HEK293 (cell line): ENCODE results near the gene IL1RAPL1.

ENCODE experiments used
- CTCF ChIA-PET: fragments of 350-600 bp; formaldehyde crosslinking; extraction: SDS; loops from one replicate; lab custom pipeline; 2021; ENCODE audit warnings: antibody characterized with exemption; lab: Yijun Ruan, JAX
- POLR2A ChIA-PET: fragments of 300-600 bp; formaldehyde crosslinking; extraction: SDS; loops from one replicate; lab custom pipeline; 2020; ENCODE audit warnings: antibody characterized with exemption, inconsistent platforms; lab: Yijun Ruan, JAX
- H3K27ac ChIP-seq: fragments of 200-500 bp; sonication (Bioruptor generic); 2 replicates; pipeline ENCODE4 v1.5.1; 2014; ENCODE audit warnings: low read depth, low read length, control low read depth, inconsistent platforms; ENCODE audit errors: extremely low read depth
- H3K36me3 ChIP-seq, 2 experiments: fragments of 200-500 bp in 1 of 2; sonication (Bioruptor generic) in 1 of 2; 1 replicate in 1 of 2; 2 replicates in 1 of 2; pipeline ENCODE4 v1.5.1; 2014 to 2017; ENCODE audit warnings: inconsistent platforms in 2 of 2, low read length in 2 of 2; ENCODE audit not compliant: control insufficient read depth in 2 of 2, insufficient read depth in 1 of 2
- H3K4me1 ChIP-seq: fragments of 200-500 bp; sonication (Bioruptor generic); 2 replicates; pipeline ENCODE4 v1.5.1; 2014; ENCODE audit warnings: mild to moderate bottlenecking, low read length, inconsistent platforms; ENCODE audit not compliant: control insufficient read depth, insufficient read depth
- H3K4me3 ChIP-seq: 2 replicates; pipeline ENCODE4 v1.5.1; 2011; ENCODE audit warnings: low read depth, mild to moderate bottlenecking, control low read depth, low read length, moderate library complexity
- H3K9me3 ChIP-seq: fragments of 200-500 bp; sonication (Bioruptor generic); 2 replicates; pipeline ENCODE4 v1.5.1; 2014; ENCODE audit warnings: low read depth, low read length, inconsistent platforms; ENCODE audit not compliant: control insufficient read depth, insufficient read depth
- GLI4 ChIP-seq: fragments of 450-650 bp; formaldehyde crosslinking; IDR thresholded peaks from 2 replicates; pipeline ENCODE4 v1.5.1; 2016; ENCODE audit warnings: missing biosample characterization, missing genetic modification characterization
- GLIS2 ChIP-seq: fragments of 450-650 bp; formaldehyde crosslinking; IDR thresholded peaks from 2 replicates; pipeline ENCODE4 v1.5.1; 2016; ENCODE audit warnings: missing biosample characterization, missing genetic modification characterization
- HOXC10 ChIP-seq: sonication (generic); formaldehyde crosslinking; IDR thresholded peaks from 2 replicates; pipeline ENCODE4 v1.8.1; 2023; ENCODE audit warnings: mild to moderate bottlenecking, missing genetic modification reagents
- HOXD13 ChIP-seq: sonication (generic); formaldehyde crosslinking; IDR thresholded peaks from 2 replicates; pipeline ENCODE4 v1.8.0; 2022; ENCODE audit warnings: missing genetic modification reagents, borderline replicate concordance
- IKZF3 ChIP-seq: fragments of 450-650 bp; IDR thresholded peaks from 2 replicates; pipeline ENCODE4 v1.5.0; 2018; ENCODE audit warnings: missing biosample characterization, mild to moderate bottlenecking, missing genetic modification characterization, moderate library complexity
- RBAK ChIP-seq: fragments of 450-650 bp; formaldehyde crosslinking; IDR thresholded peaks from 2 replicates; pipeline ENCODE4 v1.5.1; 2016; ENCODE audit warnings: missing biosample characterization, missing genetic modification characterization
- SP7 ChIP-seq: fragments of 450-650 bp; formaldehyde crosslinking; IDR thresholded peaks from 2 replicates; pipeline ENCODE4 v1.5.1; 2016; ENCODE audit warnings: missing biosample characterization, missing genetic modification characterization
- ZBTB1 ChIP-seq: fragments of 450-650 bp; formaldehyde crosslinking; IDR thresholded peaks from 2 replicates; pipeline ENCODE4 v1.5.1; 2016; ENCODE audit warnings: missing biosample characterization, missing genetic modification characterization
- ZFHX2 ChIP-seq: fragments of 450-650 bp; formaldehyde crosslinking; conservative IDR thresholded peaks from 2 replicates; pipeline ENCODE4 v1.5.1; 2016; ENCODE audit warnings: missing biosample characterization, missing genetic modification characterization
- ZNF2 ChIP-seq: fragments of 450-650 bp; formaldehyde crosslinking; IDR thresholded peaks from 2 replicates; pipeline ENCODE4 v1.5.1; 2016; ENCODE audit warnings: missing biosample characterization, missing genetic modification characterization
- ZNF211 ChIP-seq: fragments of 450-650 bp; formaldehyde crosslinking; IDR thresholded peaks from 2 replicates; pipeline ENCODE4 v1.5.1; 2016; ENCODE audit warnings: low read depth, missing biosample characterization, missing genetic modification characterization
- ZNF248 ChIP-seq: fragments of 450-650 bp; formaldehyde crosslinking; IDR thresholded peaks from 2 replicates; pipeline ENCODE4 v1.5.1; 2017; ENCODE audit warnings: missing biosample characterization, missing genetic modification characterization
- ZNF292 ChIP-seq: fragments of 450-650 bp; formaldehyde crosslinking; IDR thresholded peaks from 2 replicates; pipeline ENCODE4 v1.5.1; 2016; ENCODE audit warnings: low read depth, missing biosample characterization, missing genetic modification characterization, borderline replicate concordance
- ZNF404 ChIP-seq: fragments of 450-650 bp; formaldehyde crosslinking; IDR thresholded peaks from 2 replicates; pipeline ENCODE4 v1.5.1; 2017; ENCODE audit warnings: missing biosample characterization, missing genetic modification characterization
- ZNF510 ChIP-seq: fragments of 450-650 bp; formaldehyde crosslinking; IDR thresholded peaks from 2 replicates; pipeline ENCODE4 v1.5.1; 2018; ENCODE audit warnings: mild to moderate bottlenecking, missing genetic modification characterization, missing biosample characterization; ENCODE audit not compliant: insufficient replicate concordance
- ZNF530 ChIP-seq: fragments of 450-650 bp; formaldehyde crosslinking; IDR thresholded peaks from 2 replicates; pipeline ENCODE4 v1.5.1; 2016; ENCODE audit warnings: low read depth, missing biosample characterization, missing genetic modification characterization
- ZNF549 ChIP-seq: fragments of 450-650 bp; IDR thresholded peaks from 2 replicates; pipeline ENCODE4 v1.5.1; 2018; ENCODE audit warnings: missing biosample characterization, missing genetic modification characterization, mild to moderate bottlenecking, inconsistent platforms, moderate library complexity
- ZNF585B ChIP-seq: fragments of 450-650 bp; formaldehyde crosslinking; IDR thresholded peaks from 2 replicates; pipeline ENCODE4 v1.5.1; 2016; ENCODE audit warnings: missing biosample characterization, missing genetic modification characterization
- TF ChIP-seq, protein P1 (sequence below): fragments of 450-650 bp; formaldehyde crosslinking; IDR thresholded peaks from 2 replicates; pipeline ENCODE4 v1.5.1; 2016; ENCODE audit warnings: missing biosample characterization, missing genetic modification characterization
- TF ChIP-seq, protein P2 (sequence below): fragments of 450-650 bp; formaldehyde crosslinking; IDR thresholded peaks from 2 replicates; pipeline ENCODE4 v1.5.1; 2016; ENCODE audit warnings: missing biosample characterization, missing genetic modification characterization
- TF ChIP-seq, protein P3 (sequence below): fragments of 450-650 bp; formaldehyde crosslinking; IDR thresholded peaks from 2 replicates; pipeline ENCODE4 v1.5.1; 2016; ENCODE audit warnings: missing biosample characterization, missing genetic modification characterization
- TF ChIP-seq, protein P4 (sequence below): fragments of 450-650 bp; formaldehyde crosslinking; IDR thresholded peaks from 2 replicates; pipeline ENCODE4 v1.5.1; 2016; ENCODE audit warnings: missing biosample characterization, missing genetic modification characterization
- TF ChIP-seq, protein P5 (sequence below): fragments of 450-650 bp; formaldehyde crosslinking; IDR thresholded peaks from 2 replicates; pipeline ENCODE4 v1.5.1; 2016; ENCODE audit warnings: missing biosample characterization, missing genetic modification characterization
- TF ChIP-seq, protein P6 (sequence below): fragments of 450-650 bp; formaldehyde crosslinking; IDR thresholded peaks from 2 replicates; pipeline ENCODE4 v1.5.1; 2016; ENCODE audit warnings: missing biosample characterization, missing genetic modification characterization

IL1RAPL1 gene

DNA sequence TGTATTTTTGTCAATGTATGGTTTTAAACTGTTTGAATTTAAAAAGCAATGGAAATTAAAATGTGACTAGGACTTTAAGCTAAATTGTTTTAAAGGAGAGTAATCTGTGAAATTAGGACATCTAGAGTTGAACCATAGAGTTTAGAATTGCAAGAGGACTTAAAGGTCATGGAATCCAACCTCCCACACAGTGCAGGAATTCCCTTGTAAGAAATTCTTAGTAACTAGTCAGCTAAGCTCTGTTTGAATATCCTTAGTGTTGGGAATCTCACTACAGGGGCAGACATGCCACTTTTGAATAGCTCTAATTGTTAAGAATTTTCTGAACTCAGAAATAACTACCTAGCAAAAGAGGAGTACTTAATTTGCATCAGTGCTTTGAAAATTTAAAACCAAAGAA, 292.9 kb downstream of the IL1RAPL1 start:
- ChIA-PET CTCF (interaction anchor here (0.6 kb wide), 1 partner anchor 158 kb away, joined by 3 read pairs; no protein-coding TSS in a partner anchor), POLR2A (no interaction called here)
- TF ChIP-seq ZNF585B, result no peak
- TF ChIP-seq ZNF248 (tag by site-specific recombination), result no peak
- TF ChIP-seq ZBTB1 (tag by site-specific recombination), result no peak
- no peak for TF ChIP-seq SP7 (tag by site-specific recombination)
- no peak for TF ChIP-seq ZNF2 (tag by site-specific recombination)
- TF ChIP-seq, protein P1, sequence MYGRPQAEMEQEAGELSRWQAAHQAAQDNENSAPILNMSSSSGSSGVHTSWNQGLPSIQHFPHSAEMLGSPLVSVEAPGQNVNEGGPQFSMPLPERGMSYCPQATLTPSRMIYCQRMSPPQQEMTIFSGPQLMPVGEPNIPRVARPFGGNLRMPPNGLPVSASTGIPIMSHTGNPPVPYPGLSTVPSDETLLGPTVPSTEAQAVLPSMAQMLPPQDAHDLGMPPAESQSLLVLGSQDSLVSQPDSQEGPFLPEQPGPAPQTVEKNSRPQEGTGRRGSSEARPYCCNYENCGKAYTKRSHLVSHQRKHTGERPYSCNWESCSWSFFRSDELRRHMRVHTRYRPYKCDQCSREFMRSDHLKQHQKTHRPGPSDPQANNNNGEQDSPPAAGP (tag by site-specific recombination), result no peak
- TF ChIP-seq GLIS2, result no peak
- TF ChIP-seq HOXC10 (CRISPR knock-in tag), result no peak
- Histone ChIP-seq H3K27ac (no peak overlapping the region), H3K9me3 (no peaks in the 10 kb centered on the region), H3K4me1 (no peaks in the 10 kb centered on the region), H3K36me3 (no peaks in the 10 kb centered on the region), H3K4me3 (no peak overlapping the region)

DNA sequence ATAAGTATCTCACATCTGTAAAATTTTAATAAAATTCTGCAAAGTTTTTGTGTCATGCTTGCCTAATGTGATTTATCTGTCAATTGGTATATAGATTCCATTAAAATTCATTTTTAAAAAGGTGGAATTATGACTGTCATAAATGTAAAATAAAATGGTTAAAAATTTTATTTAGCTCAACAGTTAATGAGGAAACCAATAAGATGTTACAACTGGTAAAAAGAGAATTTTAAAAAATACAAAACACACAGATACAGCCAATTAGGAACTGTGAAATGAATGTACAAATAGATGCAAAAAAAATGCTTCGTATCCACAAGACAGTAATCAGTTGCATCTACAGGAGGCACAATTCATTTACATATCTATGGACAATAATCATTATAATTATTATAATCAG, 297.6 kb downstream of the IL1RAPL1 start:
- no peak for TF ChIP-seq ZNF211 (tag by site-specific recombination)
- peak; percentile 98 for TF ChIP-seq ZNF510 (tag by site-specific recombination)
- H3K9me3 ChIP-seq, result no peaks in the 10 kb centered on the region
- no peak overlapping the region for H3K4me3 ChIP-seq
- no peak overlapping the region for H3K27ac ChIP-seq
- POLR2A ChIA-PET, result no interaction called here
- CTCF ChIA-PET, result no interaction called here
- no peaks in the 10 kb centered on the region for H3K4me1 ChIP-seq
- H3K36me3 ChIP-seq, result no peaks in the 10 kb centered on the region

DNA sequence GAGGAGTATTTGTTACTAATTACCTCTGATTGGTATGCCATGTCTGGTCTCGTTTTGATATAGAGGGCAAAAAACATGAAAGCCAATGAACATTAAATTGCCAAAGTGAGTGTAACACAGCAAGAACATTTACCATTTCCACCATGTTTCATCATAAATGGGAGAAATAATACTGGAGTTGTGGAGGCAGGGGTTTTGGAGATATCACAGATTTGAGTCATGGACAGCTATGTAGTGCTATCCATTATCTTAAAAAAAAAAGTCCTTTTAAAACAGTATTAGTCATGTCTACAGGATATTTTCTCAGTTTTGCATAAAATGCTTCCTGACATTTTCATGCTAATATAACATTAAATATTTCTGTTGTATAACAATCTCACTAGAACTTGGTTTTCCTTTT, 301.2 kb downstream of the IL1RAPL1 start:
- CTCF ChIA-PET, result no interaction called here
- Histone ChIP-seq H3K4me1 (no peaks in the 10 kb centered on the region), H3K4me3 (no peak overlapping the region), H3K36me3 (no peaks in the 10 kb centered on the region), H3K27ac (no peak overlapping the region), H3K9me3 (no peaks in the 10 kb centered on the region)
- POLR2A ChIA-PET, result no interaction called here
- TF ChIP-seq ZNF404 (tag by site-specific recombination) (no peak), HOXD13 (CRISPR knock-in tag) (no peak), ZNF549 (tag by site-specific recombination) (no peak), ZNF2 (tag by site-specific recombination) (no peak), HOXC10 (CRISPR knock-in tag) (no peak), RBAK (tag by site-specific recombination) (no peak), GLI4 (tag by site-specific recombination) (no peak), IKZF3 (tag by site-specific recombination) (no peak), ZNF530 (no peak), ZFHX2 (tag by site-specific recombination) (no peak), ZNF292 (tag by site-specific recombination) (no peak)
- TF ChIP-seq, protein P2, sequence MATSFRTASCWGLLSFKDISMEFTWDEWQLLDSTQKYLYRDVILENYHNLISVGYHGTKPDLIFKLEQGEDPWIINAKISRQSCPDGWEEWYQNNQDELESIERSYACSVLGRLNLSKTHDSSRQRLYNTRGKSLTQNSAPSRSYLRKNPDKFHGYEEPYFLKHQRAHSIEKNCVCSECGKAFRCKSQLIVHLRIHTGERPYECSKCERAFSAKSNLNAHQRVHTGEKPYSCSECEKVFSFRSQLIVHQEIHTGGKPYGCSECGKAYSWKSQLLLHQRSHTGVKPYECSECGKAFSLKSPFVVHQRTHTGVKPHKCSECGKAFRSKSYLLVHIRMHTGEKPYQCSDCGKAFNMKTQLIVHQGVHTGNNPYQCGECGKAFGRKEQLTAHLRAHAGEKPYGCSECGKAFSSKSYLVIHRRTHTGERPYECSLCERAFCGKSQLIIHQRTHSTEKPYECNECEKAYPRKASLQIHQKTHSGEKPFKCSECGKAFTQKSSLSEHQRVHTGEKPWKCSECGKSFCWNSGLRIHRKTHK (tag by site-specific recombination), result no peak
- TF ChIP-seq, protein P3, sequence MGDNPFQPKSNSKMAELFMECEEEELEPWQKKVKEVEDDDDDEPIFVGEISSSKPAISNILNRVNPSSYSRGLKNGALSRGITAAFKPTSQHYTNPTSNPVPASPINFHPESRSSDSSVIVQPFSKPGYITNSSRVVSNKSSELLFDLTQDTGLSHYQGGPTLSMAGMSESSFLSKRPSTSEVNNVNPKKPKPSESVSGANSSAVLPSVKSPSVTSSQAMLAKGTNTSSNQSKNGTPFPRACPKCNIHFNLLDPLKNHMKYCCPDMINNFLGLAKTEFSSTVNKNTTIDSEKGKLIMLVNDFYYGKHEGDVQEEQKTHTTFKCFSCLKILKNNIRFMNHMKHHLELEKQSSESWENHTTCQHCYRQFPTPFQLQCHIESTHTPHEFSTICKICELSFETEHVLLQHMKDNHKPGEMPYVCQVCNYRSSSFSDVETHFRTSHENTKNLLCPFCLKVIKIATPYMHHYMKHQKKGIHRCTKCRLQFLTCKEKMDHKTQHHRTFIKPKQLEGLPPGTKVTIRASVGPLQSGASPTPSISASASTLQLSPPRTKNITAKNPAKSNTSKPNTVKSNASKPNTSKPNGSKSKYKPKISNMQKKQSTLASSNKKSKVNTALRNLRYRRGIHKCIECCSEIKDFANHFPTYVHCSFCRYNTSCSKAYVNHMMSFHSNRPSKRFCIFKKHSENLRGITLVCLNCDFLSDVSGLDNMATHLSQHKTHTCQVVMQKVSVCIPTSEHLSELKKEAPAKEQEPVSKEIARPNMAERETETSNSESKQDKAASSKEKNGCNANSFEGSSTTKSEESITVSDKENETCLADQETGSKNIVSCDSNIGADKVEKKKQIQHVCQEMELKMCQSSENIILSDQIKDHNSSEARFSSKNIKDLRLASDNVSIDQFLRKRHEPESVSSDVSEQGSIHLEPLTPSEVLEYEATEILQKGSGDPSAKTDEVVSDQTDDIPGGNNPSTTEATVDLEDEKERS (tag by site-specific recombination), result no peak
- TF ChIP-seq, protein P4, sequence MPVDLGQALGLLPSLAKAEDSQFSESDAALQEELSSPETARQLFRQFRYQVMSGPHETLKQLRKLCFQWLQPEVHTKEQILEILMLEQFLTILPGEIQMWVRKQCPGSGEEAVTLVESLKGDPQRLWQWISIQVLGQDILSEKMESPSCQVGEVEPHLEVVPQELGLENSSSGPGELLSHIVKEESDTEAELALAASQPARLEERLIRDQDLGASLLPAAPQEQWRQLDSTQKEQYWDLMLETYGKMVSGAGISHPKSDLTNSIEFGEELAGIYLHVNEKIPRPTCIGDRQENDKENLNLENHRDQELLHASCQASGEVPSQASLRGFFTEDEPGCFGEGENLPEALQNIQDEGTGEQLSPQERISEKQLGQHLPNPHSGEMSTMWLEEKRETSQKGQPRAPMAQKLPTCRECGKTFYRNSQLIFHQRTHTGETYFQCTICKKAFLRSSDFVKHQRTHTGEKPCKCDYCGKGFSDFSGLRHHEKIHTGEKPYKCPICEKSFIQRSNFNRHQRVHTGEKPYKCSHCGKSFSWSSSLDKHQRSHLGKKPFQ (tag by site-specific recombination), result no peak
- TF ChIP-seq, protein P5, sequence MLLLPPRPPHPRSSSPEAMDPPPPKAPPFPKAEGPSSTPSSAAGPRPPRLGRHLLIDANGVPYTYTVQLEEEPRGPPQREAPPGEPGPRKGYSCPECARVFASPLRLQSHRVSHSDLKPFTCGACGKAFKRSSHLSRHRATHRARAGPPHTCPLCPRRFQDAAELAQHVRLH (tag by site-specific recombination), result no peak
- TF ChIP-seq, protein P6, sequence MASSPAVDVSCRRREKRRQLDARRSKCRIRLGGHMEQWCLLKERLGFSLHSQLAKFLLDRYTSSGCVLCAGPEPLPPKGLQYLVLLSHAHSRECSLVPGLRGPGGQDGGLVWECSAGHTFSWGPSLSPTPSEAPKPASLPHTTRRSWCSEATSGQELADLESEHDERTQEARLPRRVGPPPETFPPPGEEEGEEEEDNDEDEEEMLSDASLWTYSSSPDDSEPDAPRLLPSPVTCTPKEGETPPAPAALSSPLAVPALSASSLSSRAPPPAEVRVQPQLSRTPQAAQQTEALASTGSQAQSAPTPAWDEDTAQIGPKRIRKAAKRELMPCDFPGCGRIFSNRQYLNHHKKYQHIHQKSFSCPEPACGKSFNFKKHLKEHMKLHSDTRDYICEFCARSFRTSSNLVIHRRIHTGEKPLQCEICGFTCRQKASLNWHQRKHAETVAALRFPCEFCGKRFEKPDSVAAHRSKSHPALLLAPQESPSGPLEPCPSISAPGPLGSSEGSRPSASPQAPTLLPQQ (tag by site-specific recombination), result no peak
